Type B pancreatic cell (in vitro differentiated cells): ENCODE measurements around the gene AQP2. TPM values are rescaled to one million over a fixed set of nuclear protein-coding genes. Genes with fewer than 3 reads are reported as not detected.

Experiments
- DNase-seq: peaks from one replicate; pipeline ENCODE4 v3.0.0; 2021; ENCODE audit warnings: mixed read lengths; ENCODE audit not compliant: unreplicated experiment; ENCODE audit errors: extremely low spot score
- H3K27ac Mint-ChIP-seq: 2 replicates; pipeline ENCODE4 v1.8.0; 2021; ENCODE audit warnings: mild to moderate bottlenecking, mixed read lengths
- H3K27me3 Mint-ChIP-seq: 2 replicates; pipeline ENCODE4 v1.8.0; 2021; ENCODE audit warnings: mixed read lengths
- H3K36me3 Mint-ChIP-seq: 2 replicates; pipeline ENCODE4 v1.8.0; 2021; ENCODE audit warnings: mixed read lengths
- H3K4me1 Mint-ChIP-seq: one replicate; pipeline ENCODE4 v1.8.0; 2021; ENCODE audit warnings: mixed read lengths; ENCODE audit not compliant: unreplicated experiment
- H3K4me3 Mint-ChIP-seq: 2 replicates; pipeline ENCODE4 v1.8.0; 2021; ENCODE audit warnings: mild to moderate bottlenecking, mixed read lengths
- H3K9me3 Mint-ChIP-seq: 2 replicates; pipeline ENCODE4 v1.8.0; 2021; ENCODE audit warnings: mixed read lengths
- CTCF ChIP-seq: fragments of 200-600 bp; sonication (generic); conservative IDR thresholded peaks from 2 replicates; pipeline ENCODE4 v1.5.0; 2021; ENCODE audit warnings: antibody characterized with exemption, mild to moderate bottlenecking
- total RNA-seq: library from RNA; stranded (reverse); gene quantifications from 2 replicates; pipeline ENCODE4 v1.2.1, GENCODE V29; 2021; ENCODE audit warnings: low replicate concordance

Gene AQP2
- total RNA-seq, 1 donor from 2014 or later = not detected

GRCh38 chr12:49917166-49917787 is 33.3 kb upstream of the AQP2 start:
- peaks cover 16% of the 10 kb centered on the region for H3K4me1 Mint-ChIP-seq
- no peak overlapping the region for H3K27ac Mint-ChIP-seq
- H3K36me3 Mint-ChIP-seq = no peaks in the 10 kb centered on the region
- H3K27me3 Mint-ChIP-seq = peaks cover 3% of the 10 kb centered on the region
- no peak for DNase-seq
- no peak overlapping the region for H3K4me3 Mint-ChIP-seq
- no peak for TF ChIP-seq CTCF
- H3K9me3 Mint-ChIP-seq = no peaks in the 10 kb centered on the region

- Mint-ChIP-seq H3K9me3 (no peaks in the 10 kb centered on the region), H3K36me3 (no peaks in the 10 kb centered on the region), H3K27ac (no peak overlapping the region), H3K4me1 (peaks cover 12% of the 10 kb centered on the region), H3K4me3 (no peak overlapping the region), H3K27me3 (peaks cover 3% of the 10 kb centered on the region)
- no peak for TF ChIP-seq CTCF
- DNase-seq = no peak
Observed at GRCh38 chr12:49917788-49918173, 32.8 kb upstream of the AQP2 start.

DNA sequence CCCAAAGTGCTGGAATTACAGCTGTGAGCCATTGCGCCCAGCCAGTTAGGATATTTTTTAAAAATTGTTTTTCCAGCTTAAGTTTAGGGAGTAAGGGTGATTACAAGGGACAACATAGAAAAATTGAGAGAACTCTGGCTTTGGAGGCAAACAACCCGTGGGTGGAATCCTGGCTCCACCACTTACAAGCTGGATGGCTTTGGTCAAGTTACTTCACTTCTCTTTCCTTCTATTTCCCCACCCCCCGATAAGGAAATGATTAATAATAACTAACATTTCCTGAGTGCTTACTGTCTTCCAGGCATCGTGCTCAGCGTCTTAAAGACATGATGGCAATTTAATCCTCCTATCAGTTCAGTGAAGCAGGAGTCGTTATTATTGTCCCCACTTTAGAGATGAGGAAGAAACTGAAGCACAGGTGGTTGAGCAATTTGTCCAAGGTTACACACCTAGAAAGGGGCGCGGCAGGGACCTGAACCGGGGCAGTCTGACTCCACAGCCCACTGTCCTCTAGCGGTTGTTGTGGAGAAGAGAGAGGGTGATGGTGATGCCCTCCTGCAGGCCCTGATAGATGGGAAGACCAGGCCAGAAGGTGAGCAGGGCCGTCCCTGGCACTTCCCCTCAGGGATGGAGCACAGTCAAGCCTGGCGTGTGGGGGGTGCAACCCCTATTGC is 30.2 kb upstream of the AQP2 start:
- Mint-ChIP-seq H3K9me3 (no peaks in the 10 kb centered on the region), H3K4me1 (peaks cover 8% of the 10 kb centered on the region), H3K27ac (no peak overlapping the region), H3K4me3 (no peak overlapping the region), H3K27me3 (no peaks in the 10 kb centered on the region), H3K36me3 (no peaks in the 10 kb centered on the region)
- no peak for TF ChIP-seq CTCF
- no peak for DNase-seq

- no peaks in the 10 kb centered on the region for H3K36me3 Mint-ChIP-seq
- TF ChIP-seq CTCF = no peak
- H3K4me3 Mint-ChIP-seq = no peak overlapping the region
- H3K4me1 Mint-ChIP-seq = peaks cover 8% of the 10 kb centered on the region
- H3K27me3 Mint-ChIP-seq = no peaks in the 10 kb centered on the region
- no peak for DNase-seq
- H3K27ac Mint-ChIP-seq = no peak overlapping the region
- H3K9me3 Mint-ChIP-seq = no peaks in the 10 kb centered on the region
Observed at GRCh38 chr12:49920915-49921286, 29.6 kb upstream of the AQP2 start.

DNA sequence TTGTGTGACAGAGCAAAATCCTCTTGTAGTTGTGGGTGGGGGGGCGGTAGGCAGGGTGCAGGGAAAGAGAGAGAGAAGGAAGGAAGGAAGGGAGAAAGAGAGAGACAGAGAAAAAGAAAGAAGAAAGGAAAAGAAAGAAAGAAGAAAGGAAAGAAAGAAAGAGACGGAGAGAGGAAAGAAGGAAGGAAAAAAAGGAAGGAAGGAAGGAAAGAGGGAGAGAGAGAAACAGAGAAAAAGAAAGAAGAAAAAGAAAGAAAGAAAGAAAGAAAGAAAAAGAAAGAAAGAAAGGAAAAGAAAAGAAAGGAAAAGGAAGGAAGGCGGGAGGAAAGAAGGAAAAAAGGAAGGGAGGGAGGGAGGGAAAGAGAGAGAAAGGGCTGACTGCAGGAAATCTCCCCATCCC is 29.2 kb upstream of the AQP2 start:
- H3K4me1 Mint-ChIP-seq = peaks cover 8% of the 10 kb centered on the region
- no peaks in the 10 kb centered on the region for H3K36me3 Mint-ChIP-seq
- H3K27me3 Mint-ChIP-seq = no peaks in the 10 kb centered on the region
- TF ChIP-seq CTCF = no peak
- no peak overlapping the region for H3K4me3 Mint-ChIP-seq
- no peak overlapping the region for H3K27ac Mint-ChIP-seq
- H3K9me3 Mint-ChIP-seq = no peaks in the 10 kb centered on the region
- no peak for DNase-seq
